ENCODE results near the gene IL1RN. TPM values are rescaled to one million over a fixed set of nuclear protein-coding genes. Genes with fewer than 3 reads are reported as not detected.

Gene IL1RN
- polyA plus RNA-seq, 4 donors, result 0.83 to 5.1 (median 3.1) TPM

GRCh38 chr2:113124984-113125855 lies 2.2 kb upstream of the IL1RN start:
- DNase-seq (ENCODE audit: low read depth in 4 of 4, low spot score in 2 of 4), result no peak

- DNase-seq (ENCODE audit: low read depth in 4 of 4, low spot score in 2 of 4), result no peak
These were observed 510 bp downstream of the IL1RN start for GRCh38 chr2:113127646-113128570.

GRCh38 chr2:113129519-113130078 lies 2.2 kb downstream of the IL1RN start:
- no peak for DNase-seq (ENCODE audit: low read depth in 4 of 4, low spot score in 2 of 4)

GRCh38 chr2:113131352-113132185 lies 4.2 kb downstream of the IL1RN start:
- DNase-seq (ENCODE audit: low read depth in 4 of 4, low spot score in 2 of 4), result no peak

- DNase-seq (ENCODE audit: low read depth in 4 of 4, low spot score in 2 of 4), result no peak
These were observed 5.1 kb downstream of the IL1RN start for GRCh38 chr2:113132414-113133021.

GRCh38 chr2:113133704-113134598 lies 6.6 kb downstream of the IL1RN start:
- DNase-seq (ENCODE audit: low read depth in 4 of 4, low spot score in 2 of 4), result no peak

GRCh38 chr2:113134717-113135116 lies 7.3 kb downstream of the IL1RN start:
- DNase-seq (ENCODE audit: low read depth in 4 of 4, low spot score in 2 of 4), result no peak

- no peak for DNase-seq (ENCODE audit: low read depth in 4 of 4, low spot score in 2 of 4)
These were observed 7.9 kb downstream of the IL1RN start for GRCh38 chr2:113135317-113135716.

GRCh38 chr2:113136828-113137775 lies 9.7 kb downstream of the IL1RN start:
- peak in 1 of 4 donors; percentile 34 for DNase-seq (ENCODE audit: low read depth in 4 of 4, low spot score in 2 of 4)

- DNase-seq (ENCODE audit: low read depth in 4 of 4, low spot score in 2 of 4), result no peak
These were observed 10.4 kb downstream of the IL1RN start for GRCh38 chr2:113137827-113138226.

GRCh38 chr2:113138428-113139322 lies 11.3 kb downstream of the IL1RN start:
- peak in 3 of 4 donors; percentile 58 to 82 (median 61) for DNase-seq (ENCODE audit: low read depth in 4 of 4, low spot score in 2 of 4)

- DNase-seq (ENCODE audit: low read depth in 4 of 4, low spot score in 2 of 4), result no peak
These were observed 14.1 kb downstream of the IL1RN start for GRCh38 chr2:113141451-113141850.

- no peak for DNase-seq (ENCODE audit: low read depth in 4 of 4, low spot score in 2 of 4)
These were observed 14.9 kb downstream of the IL1RN start for GRCh38 chr2:113142290-113142689.

GRCh38 chr2:113144259-113144658 lies 16.9 kb downstream of the IL1RN start:
- DNase-seq (ENCODE audit: low read depth in 4 of 4, low spot score in 2 of 4), result no peak

GRCh38 chr2:113148606-113149552 lies 21.5 kb downstream of the IL1RN start:
- no peak for DNase-seq (ENCODE audit: low read depth in 4 of 4, low spot score in 2 of 4)

Measured in left renal cortex interstitium (tissue), 4 donors.